Breast epithelium (tissue), 3 donors: ENCODE results near the gene KHSRP.

Source experiments
- CTCF ChIP-seq, 3 donors: fragments of 450-650 bp; IDR thresholded peaks; one replicate each; pipeline ENCODE4 v1.5.1; 2016 to 2017; ENCODE audit warnings: antibody characterized with exemption in 3 of 3, mild to moderate bottlenecking in 3 of 3, moderate library complexity in 3 of 3
- POLR2A ChIP-seq: fragments of 450-650 bp; IDR thresholded peaks from one replicate; pipeline ENCODE4 v1.6.1; 2016; ENCODE audit warnings: antibody characterized with exemption, mild to moderate bottlenecking, moderate library complexity
- POLR2AphosphoS5 ChIP-seq, 3 donors: sonication (generic); formaldehyde crosslinking; IDR thresholded peaks; one replicate each; pipeline ENCODE4 v1.6.1; 2017; ENCODE audit warnings: antibody characterized with exemption in 3 of 3

GRCh38 chr19:6460099-6460884 lies 35.7 kb upstream of the KHSRP start:
- TF ChIP-seq CTCF (IDR thresholded peaks at IDR 0.05) = peak; percentile 69 to 84 (median 82)
- peak in 2 of 3 donors; percentile 41 to 65 for TF ChIP-seq POLR2AphosphoS5 (IDR thresholded peaks at IDR 0.05)
- no peak for TF ChIP-seq POLR2A
